Measurements from ENCODE around the gene PPP1R12A.
"Not testable (repeated sequence)": the region's sequence is repeated elsewhere in the genome, so short reads cannot be mapped to it uniquely, and the experiment has no call there.

DNA sequence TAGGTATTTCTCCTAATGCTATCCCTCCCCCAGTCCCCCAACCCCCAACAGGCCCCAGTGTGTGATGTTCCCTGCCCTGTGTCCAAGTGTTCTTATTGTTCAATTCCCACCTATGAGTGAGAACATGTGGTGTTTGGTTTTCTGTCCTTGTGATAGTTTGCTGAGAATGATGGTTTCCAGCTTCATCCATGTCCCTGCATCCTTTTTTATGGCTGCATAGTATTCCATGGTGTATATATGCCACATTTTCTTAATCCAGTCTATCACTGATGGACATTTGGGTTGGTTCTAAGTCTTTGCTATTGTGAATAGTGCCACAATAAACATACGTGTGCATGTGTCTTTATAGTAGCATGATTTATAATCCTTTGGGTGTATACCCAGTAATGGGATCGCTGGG lies 7.9 kb upstream of the PPP1R12A start:
- not testable (repeated sequence) for TF ChIP-seq CHD4 (IDR thresholded peaks at IDR 0.05; ENCODE audit: borderline replicate concordance)
- TF ChIP-seq, protein P1, sequence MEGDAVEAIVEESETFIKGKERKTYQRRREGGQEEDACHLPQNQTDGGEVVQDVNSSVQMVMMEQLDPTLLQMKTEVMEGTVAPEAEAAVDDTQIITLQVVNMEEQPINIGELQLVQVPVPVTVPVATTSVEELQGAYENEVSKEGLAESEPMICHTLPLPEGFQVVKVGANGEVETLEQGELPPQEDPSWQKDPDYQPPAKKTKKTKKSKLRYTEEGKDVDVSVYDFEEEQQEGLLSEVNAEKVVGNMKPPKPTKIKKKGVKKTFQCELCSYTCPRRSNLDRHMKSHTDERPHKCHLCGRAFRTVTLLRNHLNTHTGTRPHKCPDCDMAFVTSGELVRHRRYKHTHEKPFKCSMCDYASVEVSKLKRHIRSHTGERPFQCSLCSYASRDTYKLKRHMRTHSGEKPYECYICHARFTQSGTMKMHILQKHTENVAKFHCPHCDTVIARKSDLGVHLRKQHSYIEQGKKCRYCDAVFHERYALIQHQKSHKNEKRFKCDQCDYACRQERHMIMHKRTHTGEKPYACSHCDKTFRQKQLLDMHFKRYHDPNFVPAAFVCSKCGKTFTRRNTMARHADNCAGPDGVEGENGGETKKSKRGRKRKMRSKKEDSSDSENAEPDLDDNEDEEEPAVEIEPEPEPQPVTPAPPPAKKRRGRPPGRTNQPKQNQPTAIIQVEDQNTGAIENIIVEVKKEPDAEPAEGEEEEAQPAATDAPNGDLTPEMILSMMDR (IDR thresholded peaks at IDR 0.05): not testable (repeated sequence)
